ENCODE measurements around the gene NFIA. TPM values are rescaled to one million over a fixed set of nuclear protein-coding genes. Genes with fewer than 3 reads are reported as not detected.

The NFIA gene
- polyA plus RNA-seq, 3 donors, result 1.4 to 5.3 (median 2.4) TPM

DNA sequence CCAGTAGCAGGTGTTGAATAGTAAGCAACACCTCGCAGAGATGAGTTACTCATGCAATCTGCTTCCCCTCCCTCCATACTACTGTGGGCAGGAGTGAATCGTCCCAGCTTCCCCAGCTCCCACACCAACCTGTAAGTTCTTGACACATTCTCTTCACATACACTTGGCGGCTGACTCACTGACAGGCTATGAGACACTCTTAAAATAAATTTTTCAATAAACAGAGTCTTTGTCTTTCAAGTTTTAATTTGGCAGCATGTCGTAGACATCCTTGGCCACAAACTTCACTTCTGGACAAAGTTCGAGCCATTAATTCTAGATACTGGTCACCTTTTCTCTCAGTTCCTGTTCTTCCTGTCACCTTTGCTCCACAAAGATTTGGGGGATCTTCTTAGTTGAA, 351.9 kb downstream of the NFIA start:
- H3K9ac ChIP-seq (ENCODE audit: insufficient read depth, low read length, poor library complexity, severe bottlenecking), result no peak overlapping the region
- TF ChIP-seq, protein P1, sequence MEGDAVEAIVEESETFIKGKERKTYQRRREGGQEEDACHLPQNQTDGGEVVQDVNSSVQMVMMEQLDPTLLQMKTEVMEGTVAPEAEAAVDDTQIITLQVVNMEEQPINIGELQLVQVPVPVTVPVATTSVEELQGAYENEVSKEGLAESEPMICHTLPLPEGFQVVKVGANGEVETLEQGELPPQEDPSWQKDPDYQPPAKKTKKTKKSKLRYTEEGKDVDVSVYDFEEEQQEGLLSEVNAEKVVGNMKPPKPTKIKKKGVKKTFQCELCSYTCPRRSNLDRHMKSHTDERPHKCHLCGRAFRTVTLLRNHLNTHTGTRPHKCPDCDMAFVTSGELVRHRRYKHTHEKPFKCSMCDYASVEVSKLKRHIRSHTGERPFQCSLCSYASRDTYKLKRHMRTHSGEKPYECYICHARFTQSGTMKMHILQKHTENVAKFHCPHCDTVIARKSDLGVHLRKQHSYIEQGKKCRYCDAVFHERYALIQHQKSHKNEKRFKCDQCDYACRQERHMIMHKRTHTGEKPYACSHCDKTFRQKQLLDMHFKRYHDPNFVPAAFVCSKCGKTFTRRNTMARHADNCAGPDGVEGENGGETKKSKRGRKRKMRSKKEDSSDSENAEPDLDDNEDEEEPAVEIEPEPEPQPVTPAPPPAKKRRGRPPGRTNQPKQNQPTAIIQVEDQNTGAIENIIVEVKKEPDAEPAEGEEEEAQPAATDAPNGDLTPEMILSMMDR (IDR thresholded peaks at IDR 0.05), result no peak
- H3K36me3 ChIP-seq (replicated peaks in 1 of 2; ENCODE audit: control insufficient read depth in 1 of 2, insufficient read depth in 2 of 2, low read length in 2 of 2), result no peaks in the 10 kb centered on the region
- H3K27ac ChIP-seq (ENCODE audit: low read depth in 1 of 2, low read length in 2 of 2), result no peak overlapping the region
- WGBS (ENCODE audit: insufficient coverage), result 78% methylated on average over 3 of the region's 5 CpGs
- peaks cover 0 to 1% (median 0%) of the 10 kb centered on the region in 7 donors for H3K9me3 Mint-ChIP-seq
- no peaks in the 10 kb centered on the region for H3K27me3 ChIP-seq (ENCODE audit: control insufficient read depth in 2 of 2, insufficient read depth in 2 of 2, low read length in 2 of 2)
- H3K27ac Mint-ChIP-seq, result no peak overlapping the region
- no peak overlapping the region for H3K4me2 ChIP-seq (replicated peaks; ENCODE audit: extremely low read depth, low read length, poor library complexity, severe bottlenecking)
- no peaks in the 10 kb centered on the region for H3K9me3 ChIP-seq (replicated peaks in 1 of 2; ENCODE audit: control insufficient read depth in 1 of 2, insufficient read depth in 1 of 2, low read length in 2 of 2)
- no peaks in the 10 kb centered on the region for H4K20me1 ChIP-seq (ENCODE audit: insufficient read depth, low read length)
- no peak for DNase-seq
- intact Hi-C loops (cut with micrococcal nuclease), result no loop called here
- no peaks in the 10 kb centered on the region for H3K4me1 ChIP-seq (ENCODE audit: control insufficient read depth in 1 of 2, insufficient read depth in 2 of 2, low read length in 2 of 2)
- H3K4me3 ChIP-seq (replicated peaks in 1 of 3; ENCODE audit: low read depth in 2 of 3, low read length in 3 of 3), result no peak overlapping the region
- H3K4me3 Mint-ChIP-seq, result no peak overlapping the region
- H3K27me3 Mint-ChIP-seq (ENCODE audit: low read depth in 3 of 3), result peaks cover 0 to 3% (median 1%) of the 10 kb centered on the region in 3 donors
- H2AFZ ChIP-seq (ENCODE audit: insufficient read depth, low read depth, low read length, poor library complexity, severe bottlenecking), result no peak overlapping the region
- H3K36me3 Mint-ChIP-seq, result peaks cover 3 to 7% of the 10 kb centered on the region in 2 donors
- peaks cover 3% of the 10 kb centered on the region for H3K4me1 Mint-ChIP-seq
- no peaks in the 10 kb centered on the region for H3K79me2 ChIP-seq (ENCODE audit: insufficient read depth, low read length)

DNA sequence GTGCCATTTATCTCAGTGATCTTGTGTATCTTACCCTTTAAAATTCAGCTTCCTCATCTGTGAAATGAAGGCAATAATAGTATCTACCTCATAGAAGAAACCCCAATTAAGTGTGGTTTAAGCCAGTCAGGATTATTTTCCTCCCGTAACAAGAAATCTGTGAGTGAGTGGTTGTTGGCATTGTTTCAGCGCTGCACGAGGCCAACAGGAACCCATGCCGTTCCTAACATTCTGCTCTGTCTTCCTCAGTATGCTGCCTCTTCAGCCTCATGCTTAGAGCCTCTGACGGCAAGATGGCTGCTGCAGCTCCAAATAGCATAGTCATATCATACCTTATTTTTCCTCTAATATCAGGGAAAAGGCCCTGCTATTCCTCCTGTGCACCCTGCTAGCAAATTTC, 352.9 kb downstream of the NFIA start:
- no peak overlapping the region for H3K4me2 ChIP-seq (replicated peaks; ENCODE audit: extremely low read depth, low read length, poor library complexity, severe bottlenecking)
- peaks cover 5 to 7% of the 10 kb centered on the region in 2 donors for H3K36me3 Mint-ChIP-seq
- no peaks in the 10 kb centered on the region for H3K36me3 ChIP-seq (replicated peaks in 1 of 2; ENCODE audit: control insufficient read depth in 1 of 2, insufficient read depth in 2 of 2, low read length in 2 of 2)
- no peaks in the 10 kb centered on the region for H3K9me3 ChIP-seq (replicated peaks in 1 of 2; ENCODE audit: control insufficient read depth in 1 of 2, insufficient read depth in 1 of 2, low read length in 2 of 2)
- no peak overlapping the region for H3K4me3 Mint-ChIP-seq
- H3K4me1 ChIP-seq (ENCODE audit: control insufficient read depth in 1 of 2, insufficient read depth in 2 of 2, low read length in 2 of 2), result no peaks in the 10 kb centered on the region
- H3K27me3 Mint-ChIP-seq (ENCODE audit: low read depth in 3 of 3), result peaks cover 0 to 3% (median 1%) of the 10 kb centered on the region in 3 donors
- no peaks in the 10 kb centered on the region for H4K20me1 ChIP-seq (ENCODE audit: insufficient read depth, low read length)
- H3K27ac ChIP-seq (ENCODE audit: low read depth in 1 of 2, low read length in 2 of 2), result no peak overlapping the region
- H2AFZ ChIP-seq (ENCODE audit: insufficient read depth, low read depth, low read length, poor library complexity, severe bottlenecking), result no peak overlapping the region
- TF ChIP-seq, protein P1 (IDR thresholded peaks at IDR 0.05), result no peak
- no peak overlapping the region for H3K4me3 ChIP-seq (replicated peaks in 1 of 3; ENCODE audit: low read depth in 2 of 3, low read length in 3 of 3)
- peaks cover 0 to 1% (median 0%) of the 10 kb centered on the region in 7 donors for H3K9me3 Mint-ChIP-seq
- no peak overlapping the region for H3K27ac Mint-ChIP-seq
- H3K9ac ChIP-seq (ENCODE audit: insufficient read depth, low read length, poor library complexity, severe bottlenecking), result no peak overlapping the region
- H3K79me2 ChIP-seq (ENCODE audit: insufficient read depth, low read length), result no peaks in the 10 kb centered on the region
- intact Hi-C loops (cut with micrococcal nuclease), result no loop called here
- 17% methylated on average over 4 of the region's 5 CpGs for WGBS (ENCODE audit: insufficient coverage)
- no peak for DNase-seq
- peaks cover 3% of the 10 kb centered on the region for H3K4me1 Mint-ChIP-seq
- H3K27me3 ChIP-seq (ENCODE audit: control insufficient read depth in 2 of 2, insufficient read depth in 2 of 2, low read length in 2 of 2), result no peaks in the 10 kb centered on the region
